Left renal pelvis (tissue), 4 donors: ENCODE data around the gene MIDN. TPM values are rescaled to one million over a fixed set of nuclear protein-coding genes. Genes with fewer than 3 reads are reported as not detected.

Source experiments
- DNase-seq, 4 donors: peaks; one replicate each; pipeline ENCODE4 v3.0.0-alpha.2; 2013; ENCODE audit warnings: low read depth in 4 of 4, low spot score in 3 of 4
- polyA plus RNA-seq, 4 donors: library from polyadenylated mRNA; unstranded; fragments of 120-200 nt; gene quantifications; one replicate each; pipeline ENCODE4 v1.2.1, GENCODE V29; 2013; ENCODE audit not compliant: insufficient read length in 4 of 4

MIDN gene
- polyA plus RNA-seq, 4 donors, result 45.4 to 73.1 (median 48.0) TPM

DNA sequence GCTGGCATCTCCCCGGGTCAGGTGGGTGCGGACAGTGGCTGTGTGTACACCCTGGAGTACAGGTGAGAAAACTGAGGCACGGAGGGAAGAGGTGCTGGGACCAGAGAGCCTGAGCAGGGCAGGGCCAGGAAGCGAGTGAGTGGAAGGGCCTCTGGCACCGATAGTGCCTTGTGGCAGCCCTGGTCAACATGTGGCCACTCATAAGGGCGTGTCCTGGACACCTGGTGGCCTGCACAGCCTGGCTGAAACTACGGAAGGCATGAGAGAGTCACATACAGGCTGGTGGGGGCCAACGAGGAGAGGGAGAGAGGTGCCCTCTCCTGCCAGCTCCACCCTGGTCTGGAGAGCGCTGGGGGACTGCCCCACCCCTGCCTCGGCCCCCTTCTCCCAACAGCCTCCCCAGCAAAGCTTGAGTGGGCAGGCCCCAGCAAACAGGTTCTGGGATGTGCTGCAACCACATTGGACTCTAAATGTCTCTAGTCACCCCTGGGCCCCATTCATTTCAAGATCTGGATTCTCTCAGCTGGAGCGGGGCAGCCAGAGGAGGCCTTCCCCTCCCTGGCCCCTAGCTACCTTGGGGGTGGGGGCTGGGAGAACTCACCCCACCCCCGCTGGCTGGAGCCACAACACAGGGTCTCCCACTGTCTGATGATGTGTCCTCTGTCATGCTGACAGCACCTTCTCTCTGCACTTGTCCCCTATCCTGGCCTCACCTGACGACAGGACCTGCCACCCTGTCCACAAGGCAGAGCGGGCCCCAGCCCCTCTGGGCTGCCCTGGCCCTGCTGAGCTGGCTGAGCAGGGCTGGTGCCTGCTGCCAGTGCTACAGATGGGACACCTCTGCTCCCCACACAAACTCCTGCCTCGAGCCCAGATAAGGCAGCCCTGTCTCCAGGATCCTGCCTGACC is 16.4 kb upstream of the MIDN start:
- DNase-seq, result no peak

DNA sequence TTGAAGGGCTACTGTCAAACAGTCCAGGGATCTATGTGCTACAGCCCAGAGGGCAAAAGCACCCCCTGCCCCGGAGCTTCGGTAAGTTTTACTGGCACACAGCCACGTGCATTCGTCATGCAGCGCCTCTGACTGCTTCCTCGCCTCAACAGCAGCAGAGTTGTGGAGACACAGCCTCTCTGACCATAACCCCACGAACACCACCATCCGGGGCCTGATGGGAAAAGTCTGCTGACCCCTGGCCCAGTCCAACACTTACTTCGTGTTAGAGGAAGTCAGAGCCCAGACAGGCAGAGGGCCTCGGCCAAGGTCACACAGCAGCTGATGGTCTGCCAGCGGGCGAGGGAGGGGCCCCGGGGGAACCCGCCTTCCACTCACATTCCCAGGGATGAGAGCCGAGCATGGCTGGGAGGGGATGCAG is 15.7 kb upstream of the MIDN start:
- no peak for DNase-seq

GRCh38 chr19:1233115-1233667 is 15.2 kb upstream of the MIDN start:
- DNase-seq, result no peak

DNA sequence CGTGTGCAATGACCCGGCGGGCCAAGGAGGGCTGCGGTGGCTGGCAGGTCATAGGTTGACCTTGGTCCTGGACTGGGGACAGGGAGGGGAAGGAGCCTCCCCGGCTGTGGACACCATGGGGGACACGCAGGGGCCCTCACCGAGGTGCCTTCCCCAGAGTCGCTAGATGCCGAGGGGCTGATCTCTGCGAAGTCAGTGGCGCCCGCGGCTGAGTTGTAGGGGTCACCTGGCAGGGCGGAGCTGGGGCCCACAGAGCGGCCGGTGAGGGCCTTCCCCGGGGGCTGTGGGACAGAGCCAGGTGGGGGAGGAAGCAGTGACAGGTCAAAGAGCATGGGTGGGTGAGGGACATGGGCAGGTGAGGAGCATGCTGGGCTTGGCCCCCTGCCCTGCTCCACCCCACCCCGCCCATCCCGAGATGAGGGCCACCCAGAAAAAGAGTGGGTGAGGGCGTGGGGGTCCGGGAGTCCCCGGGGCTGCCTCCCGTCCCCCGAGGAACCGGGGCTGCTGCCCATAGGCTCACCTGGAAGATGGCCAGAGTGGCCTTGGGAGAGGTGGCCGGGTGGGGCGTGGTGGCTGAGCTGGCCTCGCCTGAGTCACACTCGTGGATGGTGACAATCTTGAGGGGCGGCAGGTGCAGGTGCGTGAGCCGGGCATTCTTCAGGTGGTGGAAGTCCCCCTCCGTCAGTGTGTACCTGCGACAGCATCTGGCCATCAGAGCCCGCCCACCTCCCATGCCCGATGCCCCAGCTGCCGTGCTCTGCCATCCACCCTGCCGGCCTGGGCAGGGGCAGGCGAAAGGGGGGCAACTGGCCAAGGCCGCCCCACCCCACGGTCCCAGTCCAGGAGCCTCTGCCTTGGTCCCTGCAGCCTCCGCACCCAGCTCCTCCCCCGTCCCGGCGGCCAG is 14.1 kb upstream of the MIDN start:
- DNase-seq, result no peak

GRCh38 chr19:1234955-1235380 is 13.4 kb upstream of the MIDN start:
- no peak for DNase-seq

GRCh38 chr19:1235625-1236538 is 12.5 kb upstream of the MIDN start:
- DNase-seq, result no peak

- no peak for DNase-seq
Measured at GRCh38 chr19:1236576-1236975, 11.8 kb upstream of the MIDN start.

GRCh38 chr19:1237027-1237659 is 11.2 kb upstream of the MIDN start:
- no peak for DNase-seq

- no peak for DNase-seq
Measured at GRCh38 chr19:1237754-1238368, 10.5 kb upstream of the MIDN start, which contains the start of gene CBARP. Gene CBARP (minus strand): TSS chr19:1238005. CDS start chr19:1236100, 1,905 bp downstream.

DNA sequence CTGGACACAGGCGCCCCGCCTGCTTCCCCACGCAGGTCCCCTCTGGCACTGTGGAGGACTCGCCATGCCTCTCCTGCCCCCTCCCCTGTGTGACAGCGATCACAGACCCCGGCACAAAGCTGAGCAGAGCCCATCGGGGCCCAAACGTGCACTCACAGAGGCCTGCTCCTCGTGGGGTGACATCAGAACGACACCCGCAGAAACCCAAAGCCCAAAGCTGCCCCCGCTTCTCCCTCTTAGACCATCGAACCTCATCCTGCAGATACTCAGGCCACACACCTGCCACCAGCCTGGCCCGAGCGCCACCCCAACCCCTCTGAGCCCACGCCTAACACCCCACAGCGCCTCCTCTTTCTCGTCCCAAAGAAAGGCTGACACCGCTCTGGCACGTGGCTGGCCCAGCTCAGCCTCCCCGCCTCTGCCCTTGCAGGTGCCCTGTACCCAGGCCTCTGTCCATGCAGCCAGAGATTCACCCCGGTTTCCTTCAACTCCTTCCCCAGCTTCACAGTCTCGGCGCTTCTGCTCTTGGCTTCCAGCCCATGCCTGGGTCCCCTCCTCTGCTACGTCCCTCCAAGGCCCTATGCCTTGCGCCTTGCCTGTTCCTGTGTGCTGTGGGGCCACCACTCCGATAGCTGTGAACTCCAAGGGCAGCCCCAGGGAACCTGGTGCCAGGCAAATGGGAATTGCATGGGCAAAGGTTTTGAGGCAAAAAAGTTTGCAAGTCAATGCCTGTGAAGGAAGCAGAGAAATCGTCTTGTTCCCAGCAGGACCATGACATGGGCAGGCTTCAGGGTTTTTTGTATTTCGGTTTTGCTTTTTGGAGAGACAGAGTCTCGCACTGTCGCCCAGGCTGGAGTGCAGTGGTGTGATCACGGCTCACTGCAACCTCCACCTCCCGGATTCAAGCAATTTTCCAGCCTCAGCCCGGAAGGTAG is 9.7 kb upstream of the MIDN start:
- DNase-seq, result no peak

DNA sequence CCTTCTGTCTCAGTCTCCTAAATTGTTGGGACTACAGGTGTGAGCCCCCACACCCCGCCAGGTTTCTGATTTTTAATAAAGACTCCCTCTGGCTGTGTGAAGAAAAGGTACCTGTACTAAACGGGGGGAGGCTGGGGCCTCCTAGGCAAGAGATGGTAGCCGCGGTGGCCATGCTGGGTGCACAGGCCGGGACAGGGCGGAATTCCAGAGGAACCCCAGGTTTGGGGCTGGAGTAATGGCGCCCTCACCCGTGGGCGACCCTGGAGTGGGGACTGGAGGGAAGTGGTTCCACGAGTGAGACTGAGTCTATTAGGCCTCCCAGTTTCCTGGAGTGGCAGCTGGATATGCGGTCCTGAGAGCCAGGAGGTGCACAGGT is 9.0 kb upstream of the MIDN start:
- DNase-seq, result no peak

- DNase-seq, result peak in 1 of 4 donors; percentile 80
Measured at GRCh38 chr19:1239796-1240737, 8.3 kb upstream of the MIDN start.

DNA sequence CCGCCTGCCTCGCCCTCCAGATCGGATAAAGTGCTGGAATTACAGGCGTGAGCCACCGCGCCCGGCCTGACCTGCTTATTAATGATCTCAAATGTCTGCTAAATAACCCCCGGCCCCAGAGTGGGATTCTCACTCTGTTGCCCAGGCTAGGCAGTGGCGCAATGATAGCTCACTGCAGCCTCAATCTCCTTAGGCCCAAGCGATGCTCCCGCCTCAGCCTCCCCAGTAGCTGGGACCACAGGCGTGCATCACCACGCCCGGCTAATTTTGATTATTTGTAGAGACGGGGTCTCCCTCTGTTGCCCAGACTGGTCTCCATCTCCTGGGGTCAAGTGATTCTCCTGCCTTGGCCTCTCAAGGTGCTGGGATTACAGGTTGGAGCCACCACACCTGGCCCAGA is 7.5 kb upstream of the MIDN start:
- no peak for DNase-seq

- peak in 2 of 4 donors; percentile 82 to 87 for DNase-seq
Measured at GRCh38 chr19:1241417-1242095, 6.8 kb upstream of the MIDN start, which contains the start of gene ATP5F1D. Gene ATP5F1D (plus strand): TSS chr19:1241751. CDS start chr19:1241851, 100 bp downstream.

- no peak for DNase-seq
Measured at GRCh38 chr19:1243768-1244692, 4.4 kb upstream of the MIDN start.
